Cardiac fibroblast (primary cell): Measurements from ENCODE around the gene LRP2.
A peak's percentile ranks its signal among the peaks of the same experiment; 100 is the strongest.

ENCODE experiments used
- DNase-seq, 2 donors: peaks; one replicate each; pipeline versions ENCODE4 v3.0.0 to v3.0.0-alpha.2; 2010; ENCODE audit warnings: low read depth in 2 of 2
- H3K4me3 ChIP-seq, 2 donors: replicated peaks in 1 of 2; 1 replicate in 1 of 2; 2 replicates in 1 of 2; pipeline ENCODE4 v1.5.1; 2011; ENCODE audit warnings: low read depth in 2 of 2, low read length in 2 of 2, mild to moderate bottlenecking in 2 of 2, moderate library complexity in 1 of 2
- TF ChIP-seq, protein P1 (sequence below): IDR thresholded peaks from one replicate; pipeline ENCODE4 v1.5.1; 2011; ENCODE audit warnings: low read depth, mild to moderate bottlenecking, low read length, inconsistent platforms

LRP2 gene

DNA sequence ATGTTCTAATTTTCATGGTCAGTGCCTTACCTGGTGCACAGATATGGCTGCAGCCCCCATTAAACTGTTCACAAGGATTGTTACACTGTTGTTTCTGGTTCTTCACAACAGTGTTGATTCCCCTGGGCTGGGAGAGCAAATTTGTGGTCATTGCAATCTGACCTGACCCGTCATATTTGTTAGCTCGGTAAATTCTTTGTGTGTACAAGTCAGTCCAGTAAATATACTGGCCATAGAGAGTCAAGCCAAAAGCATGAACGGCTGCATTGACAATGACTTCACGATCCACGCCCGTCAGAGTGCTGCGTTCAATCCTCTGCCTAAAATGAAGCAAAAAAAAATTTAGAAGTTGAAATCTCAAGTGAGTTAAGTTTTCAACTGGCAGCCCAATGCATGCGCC is 158.4 kb downstream of the LRP2 start:
- no peak overlapping the region for H3K4me3 ChIP-seq
- no peak for DNase-seq
- TF ChIP-seq, protein P1, sequence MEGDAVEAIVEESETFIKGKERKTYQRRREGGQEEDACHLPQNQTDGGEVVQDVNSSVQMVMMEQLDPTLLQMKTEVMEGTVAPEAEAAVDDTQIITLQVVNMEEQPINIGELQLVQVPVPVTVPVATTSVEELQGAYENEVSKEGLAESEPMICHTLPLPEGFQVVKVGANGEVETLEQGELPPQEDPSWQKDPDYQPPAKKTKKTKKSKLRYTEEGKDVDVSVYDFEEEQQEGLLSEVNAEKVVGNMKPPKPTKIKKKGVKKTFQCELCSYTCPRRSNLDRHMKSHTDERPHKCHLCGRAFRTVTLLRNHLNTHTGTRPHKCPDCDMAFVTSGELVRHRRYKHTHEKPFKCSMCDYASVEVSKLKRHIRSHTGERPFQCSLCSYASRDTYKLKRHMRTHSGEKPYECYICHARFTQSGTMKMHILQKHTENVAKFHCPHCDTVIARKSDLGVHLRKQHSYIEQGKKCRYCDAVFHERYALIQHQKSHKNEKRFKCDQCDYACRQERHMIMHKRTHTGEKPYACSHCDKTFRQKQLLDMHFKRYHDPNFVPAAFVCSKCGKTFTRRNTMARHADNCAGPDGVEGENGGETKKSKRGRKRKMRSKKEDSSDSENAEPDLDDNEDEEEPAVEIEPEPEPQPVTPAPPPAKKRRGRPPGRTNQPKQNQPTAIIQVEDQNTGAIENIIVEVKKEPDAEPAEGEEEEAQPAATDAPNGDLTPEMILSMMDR: no peak

DNA sequence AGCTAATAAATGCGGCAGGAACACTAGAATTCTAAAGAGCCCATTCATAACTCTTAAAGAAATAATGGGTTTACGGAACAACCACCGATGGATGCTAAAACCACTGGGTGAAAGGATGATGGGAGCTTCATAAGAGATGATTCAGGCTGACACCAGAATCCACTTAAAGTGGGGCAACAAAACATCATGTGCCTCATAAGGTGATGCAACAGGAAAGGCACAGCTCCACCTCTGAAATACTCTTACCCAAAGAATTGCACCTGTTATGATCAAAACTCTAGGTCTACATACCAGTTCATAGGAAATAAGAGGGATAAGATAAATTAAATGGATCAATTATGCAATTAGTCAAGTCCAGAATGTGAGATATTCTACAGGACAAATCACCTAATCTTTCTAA is 161.6 kb downstream of the LRP2 start:
- DNase-seq: no peak
- TF ChIP-seq, protein P1: no peak
- H3K4me3 ChIP-seq: no peak overlapping the region

DNA sequence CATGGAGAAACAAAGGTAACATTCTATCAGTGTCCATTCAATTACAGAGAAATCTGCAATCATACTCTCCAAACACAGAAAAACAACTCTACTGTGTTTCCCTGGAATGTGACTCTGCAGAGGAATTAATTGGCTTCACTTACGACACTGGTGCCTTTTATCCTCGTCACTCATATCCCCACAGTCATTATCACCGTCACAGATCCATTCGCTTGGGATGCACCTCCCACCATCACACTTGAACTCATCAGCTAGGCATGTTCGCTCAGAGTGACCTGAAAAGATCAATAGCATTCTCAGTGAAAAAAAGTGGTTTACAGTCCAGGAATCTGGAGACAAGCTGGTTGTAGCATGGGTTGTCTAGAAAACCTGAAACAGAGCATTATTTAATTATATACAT is 168.7 kb downstream of the LRP2 start:
- no peak overlapping the region for H3K4me3 ChIP-seq
- TF ChIP-seq, protein P1: no peak
- no peak for DNase-seq

DNA sequence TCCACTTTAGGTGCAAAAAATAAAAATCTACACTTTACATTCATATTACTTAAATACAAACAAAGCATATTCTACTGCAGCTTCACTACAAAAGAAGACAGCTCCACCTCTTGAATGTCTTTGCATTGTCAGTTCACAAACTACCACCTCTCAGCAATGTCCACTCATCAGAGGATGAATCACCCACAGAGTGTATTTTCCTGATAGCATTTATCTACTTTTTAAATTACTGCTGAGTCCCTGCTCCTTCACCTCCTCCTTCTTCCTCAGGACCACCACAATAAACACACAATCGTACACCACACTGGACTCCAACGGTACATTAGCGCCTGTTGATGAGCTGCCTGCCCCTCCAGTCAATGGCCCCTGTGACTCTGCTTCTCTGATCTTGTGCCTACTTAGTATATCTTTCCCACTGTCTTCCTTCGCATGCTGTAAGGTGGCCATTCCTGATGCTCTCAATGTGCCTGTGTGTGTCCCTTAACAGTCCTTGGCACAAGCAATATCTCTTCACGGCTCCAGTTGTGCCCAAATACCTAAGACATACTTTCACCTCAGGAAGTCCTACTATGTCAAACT is 172.0 kb downstream of the LRP2 start:
- no peak for DNase-seq
- H3K4me3 ChIP-seq: no peak overlapping the region
- TF ChIP-seq, protein P1: no peak

DNA sequence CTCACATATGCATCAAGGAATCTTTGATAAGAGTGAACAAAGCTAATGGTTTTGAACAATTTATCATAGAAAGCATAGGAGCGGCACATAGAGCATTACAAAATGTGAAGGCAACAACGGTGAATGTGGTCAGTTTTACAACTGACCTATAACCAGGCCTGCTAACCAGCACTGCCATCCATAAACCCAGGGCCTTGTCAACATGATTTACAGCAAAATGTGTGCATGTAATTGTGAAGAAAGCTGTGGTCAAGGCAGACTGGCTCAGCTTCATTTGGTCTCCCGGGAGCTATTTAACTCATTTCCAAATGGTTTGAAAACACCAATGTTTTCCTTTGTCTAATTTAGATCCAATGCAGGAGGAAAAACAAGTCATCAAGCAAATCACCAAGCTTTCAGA is 173.2 kb downstream of the LRP2 start:
- TF ChIP-seq, protein P1: no peak
- no peak overlapping the region for H3K4me3 ChIP-seq
- no peak for DNase-seq

DNA sequence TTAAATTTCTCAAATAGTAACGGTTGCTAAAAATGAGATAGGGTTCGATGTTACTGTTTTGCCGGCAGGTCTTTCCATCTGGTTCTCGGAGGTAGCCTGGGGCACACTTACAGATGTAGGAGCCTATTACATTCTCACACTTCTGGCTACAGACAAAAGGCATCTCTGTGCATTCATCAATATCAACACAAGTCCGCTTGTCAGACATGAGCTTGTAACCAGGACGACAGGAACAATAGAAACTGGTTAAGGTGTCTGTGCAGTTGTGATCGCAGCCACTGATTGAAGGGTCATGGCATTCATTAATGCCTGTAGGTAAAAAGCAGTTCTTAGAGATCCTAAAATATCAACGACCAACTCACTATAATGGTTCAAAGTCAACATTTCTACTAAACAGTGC is 176.6 kb downstream of the LRP2 start:
- H3K4me3 ChIP-seq: no peak overlapping the region
- DNase-seq: no peak
- TF ChIP-seq, protein P1: no peak

DNA sequence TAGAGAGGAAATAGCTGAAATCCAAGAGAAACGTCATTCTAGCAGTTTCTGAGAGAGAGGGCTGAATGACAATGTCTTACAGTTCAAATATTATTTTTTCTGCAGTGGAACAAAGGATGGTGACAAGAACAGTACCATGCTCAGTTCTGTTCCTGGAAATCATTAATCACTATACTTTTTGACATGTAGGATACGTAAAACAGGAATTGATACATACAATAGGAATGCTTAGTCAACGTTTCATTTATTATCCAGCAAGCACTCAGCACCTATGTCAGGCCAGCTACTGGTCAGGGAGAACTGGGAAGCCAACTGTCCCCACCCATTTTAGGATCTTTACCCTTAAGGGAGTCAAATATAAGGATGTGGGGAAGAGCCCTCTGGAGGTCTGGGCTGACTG is 178.3 kb downstream of the LRP2 start:
- no peak overlapping the region for H3K4me3 ChIP-seq
- DNase-seq: peak; percentile 7 to 51
- TF ChIP-seq, protein P1: no peak
